Activated T-helper 1 cell treated with Interleukin-2 at 50 U/mL for 16 hours (primary cell): ENCODE data around the gene RAB15.

Experiments used
- DNase-seq: peaks from one replicate; pipeline ENCODE4 v3.0.0-alpha.2; 2020; ENCODE audit warnings: low read depth

The RAB15 gene

GRCh38 chr14:64906022-64906421 lies 66.1 kb downstream of the RAB15 start:
- DNase-seq: no peak

GRCh38 chr14:64899958-64900357 lies 72.2 kb downstream of the RAB15 start:
- no peak for DNase-seq
